HG02943 (cell line): ENCODE measurements around the gene FHIT.

ENCODE experiments used
- ATAC-seq: cut with Tn5 transposase; IDR thresholded peaks from one replicate; pipeline ENCODE4 v1.9.1; 2021; ENCODE audit warnings: mild to moderate bottlenecking, low read depth, moderate library complexity; ENCODE audit not compliant: unreplicated experiment

The FHIT gene

DNA sequence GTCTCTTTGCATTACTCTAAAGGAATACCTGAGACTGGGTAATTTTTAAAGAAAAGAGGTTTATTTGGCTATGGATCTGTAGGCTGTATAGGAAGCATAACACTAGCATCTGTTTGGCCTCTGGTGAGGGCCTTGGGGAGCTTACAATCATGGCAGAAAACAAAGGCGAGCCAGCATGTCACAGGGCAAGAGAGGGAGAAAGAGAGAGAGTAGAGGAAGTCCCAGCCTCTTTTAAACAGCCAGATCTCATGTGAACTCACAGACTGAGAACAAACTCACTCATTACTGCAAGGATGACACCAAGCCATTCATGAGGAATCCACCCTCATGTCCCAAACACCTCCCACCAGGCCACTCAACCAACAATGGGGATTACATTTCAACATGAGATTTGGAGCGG, 974.6 kb downstream of the FHIT start:
- no peak for ATAC-seq

DNA sequence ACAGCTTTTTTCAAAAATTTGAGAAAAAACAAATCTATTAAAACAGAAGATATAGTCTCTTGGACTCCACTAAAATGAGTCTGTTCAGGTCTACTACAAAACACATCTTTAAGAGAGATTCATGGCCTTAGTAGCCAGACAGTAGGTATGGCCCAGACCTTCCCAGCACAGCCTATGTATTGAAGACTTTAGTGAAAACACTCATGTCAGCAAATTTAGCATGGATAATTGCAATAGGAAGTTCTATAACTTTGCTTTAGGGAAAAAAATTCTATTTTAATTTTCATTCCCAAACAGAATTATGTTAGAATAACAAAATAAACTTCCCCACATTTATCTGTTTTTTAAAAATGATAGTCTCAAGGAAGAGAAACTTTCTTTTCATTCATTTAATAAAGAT, 976.6 kb downstream of the FHIT start:
- no peak for ATAC-seq

DNA sequence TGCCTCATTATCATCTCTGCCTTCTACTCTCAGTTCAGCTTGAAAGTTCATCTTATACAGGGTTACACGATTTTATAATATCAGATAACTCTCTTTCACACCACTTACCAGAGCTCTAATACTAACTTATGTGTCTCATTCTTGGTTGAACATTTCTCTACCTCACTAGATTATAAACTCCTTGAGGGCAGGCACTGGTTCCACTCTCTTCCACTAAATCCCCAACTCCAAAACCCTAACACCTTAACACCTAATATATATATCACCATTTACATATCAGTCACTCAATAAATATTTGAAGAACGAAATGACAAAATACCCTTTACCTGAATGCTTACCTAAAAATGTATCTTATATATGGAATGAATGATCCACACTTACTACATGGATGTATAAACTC, 977.2 kb downstream of the FHIT start:
- ATAC-seq, result no peak

DNA sequence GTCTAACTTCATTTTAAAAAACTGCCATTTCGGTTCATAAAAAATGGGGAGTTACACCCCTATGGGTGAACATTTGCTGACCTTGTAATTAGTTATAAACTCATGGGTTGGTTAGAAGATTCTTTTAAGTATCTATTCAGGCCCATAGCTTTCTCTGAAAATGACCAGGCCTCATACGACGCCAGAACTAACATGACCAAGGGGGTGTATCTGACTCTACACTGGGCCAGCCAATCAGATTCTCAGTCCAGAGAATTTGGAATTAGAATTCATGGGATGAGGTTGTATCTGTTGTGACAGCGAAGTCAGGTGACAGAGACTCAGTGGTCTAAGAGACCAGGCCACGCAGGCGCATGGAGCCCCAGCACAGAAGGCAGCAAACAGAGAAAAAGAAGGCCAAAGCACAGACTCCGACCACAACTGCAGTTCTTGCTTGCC, 981.4 kb downstream of the FHIT start:
- no peak for ATAC-seq

DNA sequence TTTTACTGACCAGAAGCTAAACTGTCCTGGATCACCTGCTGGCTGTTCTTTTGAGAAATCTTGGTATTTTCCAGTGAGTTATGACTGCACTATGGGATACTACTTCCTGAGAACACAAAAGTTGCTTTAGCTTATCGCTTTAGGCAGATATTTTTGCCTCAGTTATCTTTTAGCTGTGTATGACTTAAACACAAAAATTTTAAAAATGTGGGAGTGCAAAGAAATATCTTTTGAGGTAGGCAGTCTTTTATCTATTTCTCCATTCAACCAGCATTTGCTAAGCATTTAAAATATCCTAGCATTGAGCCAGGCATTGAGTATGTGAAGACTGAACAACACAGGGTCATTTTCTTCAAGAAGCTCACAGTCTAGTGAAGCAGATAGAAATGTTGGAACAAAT, 981.9 kb downstream of the FHIT start:
- ATAC-seq, result no peak

DNA sequence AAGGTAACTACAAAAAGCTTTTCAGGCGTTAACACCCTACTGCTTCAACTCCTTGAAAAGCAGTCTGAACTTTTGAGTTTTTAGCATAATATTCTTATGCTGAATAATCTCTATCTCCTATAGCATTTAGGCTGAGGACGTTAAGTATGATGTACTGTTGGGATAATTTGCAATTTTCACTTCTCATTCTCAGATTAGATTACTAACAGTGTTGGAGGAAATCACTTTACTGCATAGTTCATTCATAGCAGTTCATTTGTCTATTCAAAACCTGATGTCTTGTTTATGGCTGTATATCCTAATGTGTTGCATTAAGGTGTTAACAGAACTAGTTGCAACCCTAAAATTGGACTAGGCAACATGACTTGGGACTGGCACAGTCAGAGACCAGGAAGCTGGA, 983.1 kb downstream of the FHIT start:
- ATAC-seq, result no peak

DNA sequence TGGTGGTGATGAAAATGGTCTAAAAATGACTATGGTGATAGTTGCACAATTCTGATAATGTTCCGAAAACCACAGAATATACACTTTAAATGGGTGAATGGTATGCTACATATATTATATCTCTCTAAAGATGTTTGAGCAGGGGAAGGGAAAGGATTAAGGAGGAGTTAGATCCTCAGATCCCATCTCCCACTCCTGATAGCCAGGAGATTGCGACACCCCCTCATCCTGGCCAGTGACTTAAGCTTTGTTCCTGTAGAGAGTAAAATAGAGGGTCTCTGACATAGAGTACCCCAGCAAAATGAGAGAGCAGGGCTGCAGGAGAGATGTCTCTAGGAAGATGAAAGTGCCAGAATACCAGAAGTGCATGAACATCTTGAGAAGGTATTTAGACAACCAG, 984.8 kb downstream of the FHIT start:
- ATAC-seq, result no peak

DNA sequence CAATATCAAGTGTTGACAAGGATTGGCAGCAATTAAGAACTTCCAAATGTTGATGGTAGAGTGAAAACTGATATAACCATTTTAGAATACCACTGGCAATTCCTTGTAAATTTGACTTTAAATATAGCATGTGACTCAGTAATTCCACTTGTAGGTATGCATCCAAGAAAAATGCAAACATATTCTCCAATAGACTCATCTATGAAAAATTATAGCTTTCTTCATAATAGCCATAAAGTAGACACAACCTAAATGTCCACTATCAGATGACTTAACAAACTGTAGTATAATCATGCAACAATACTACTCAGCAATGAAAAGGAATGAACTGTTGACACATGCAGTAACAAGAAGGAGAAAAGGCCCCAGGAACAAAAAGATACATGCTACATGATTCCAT, 988.1 kb downstream of the FHIT start:
- no peak for ATAC-seq

DNA sequence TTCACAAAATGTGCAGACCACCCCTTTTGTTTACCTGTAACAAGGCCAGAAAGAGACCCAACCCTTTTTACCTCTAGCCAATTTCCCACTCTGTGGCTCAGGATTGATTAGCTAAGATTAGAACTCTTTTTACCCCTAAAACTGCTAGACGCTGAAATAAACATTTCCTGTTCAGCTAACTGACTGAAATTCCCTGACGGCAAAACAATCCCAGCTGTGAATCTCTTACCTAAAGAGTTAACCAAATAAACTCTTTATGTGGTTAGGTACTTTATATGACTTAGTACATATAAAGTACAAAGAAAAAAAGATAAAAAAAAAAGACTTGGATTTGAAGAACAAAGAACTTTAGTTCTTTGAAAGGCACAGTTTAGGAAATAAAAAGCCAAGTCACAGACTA, 988.7 kb downstream of the FHIT start:
- ATAC-seq, result no peak

DNA sequence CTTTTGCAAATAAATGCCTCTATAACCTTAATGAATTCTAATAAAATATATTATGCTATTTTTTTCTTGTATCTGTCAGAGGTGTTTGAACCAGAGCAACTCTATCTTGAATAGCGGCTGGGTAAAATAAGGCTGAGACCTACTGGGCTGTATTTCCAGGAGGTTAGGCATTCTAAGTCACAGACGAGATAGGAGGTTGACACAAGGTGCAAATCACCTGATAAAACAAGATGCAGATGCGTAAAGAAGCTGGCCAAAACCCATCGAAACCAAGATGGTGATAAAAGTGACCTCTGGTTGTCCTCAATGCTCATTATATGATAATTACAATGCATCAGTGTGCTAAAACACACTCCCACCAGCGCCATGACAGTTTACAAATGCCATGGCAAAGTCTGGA, 990.7 kb downstream of the FHIT start:
- ATAC-seq, result no peak

DNA sequence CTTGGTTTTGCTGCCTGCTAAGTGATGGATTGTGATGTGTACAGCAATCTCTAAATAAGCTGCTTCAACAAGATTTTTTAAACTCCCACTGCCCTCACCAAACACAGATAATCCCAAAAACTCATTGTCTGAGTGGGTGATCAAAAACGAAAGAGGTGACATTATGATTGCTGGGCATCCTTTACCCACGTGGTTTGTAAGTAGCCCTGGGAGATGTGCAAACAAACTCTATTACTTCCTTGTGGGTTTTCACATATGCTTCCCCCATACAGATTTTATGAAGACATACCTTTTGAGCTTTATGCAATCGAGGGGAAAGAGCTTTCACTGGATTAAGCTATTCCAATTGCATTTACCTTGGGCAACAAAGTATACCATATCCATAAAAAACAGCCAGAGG, 1000.4 kb downstream of the FHIT start:
- no peak for ATAC-seq

DNA sequence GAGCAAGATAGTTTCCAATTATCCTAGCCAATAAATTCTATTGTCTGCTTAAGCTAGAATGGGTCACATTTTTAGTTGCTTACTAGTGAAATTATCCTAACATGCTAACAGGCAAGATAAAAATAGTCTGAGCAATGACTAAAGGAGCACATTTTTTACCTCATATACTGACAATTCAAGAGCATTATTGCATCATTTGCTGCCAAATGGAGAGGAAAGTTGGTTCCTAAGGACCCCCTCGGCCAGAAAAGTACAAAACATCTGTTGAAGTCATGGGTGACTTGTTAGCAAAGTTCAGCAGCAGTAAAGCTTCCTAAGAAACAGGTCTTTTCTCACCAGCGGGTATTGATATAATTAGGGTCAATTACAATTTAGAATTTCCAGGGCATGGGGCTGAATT, 1001.0 kb downstream of the FHIT start:
- ATAC-seq, result no peak

DNA sequence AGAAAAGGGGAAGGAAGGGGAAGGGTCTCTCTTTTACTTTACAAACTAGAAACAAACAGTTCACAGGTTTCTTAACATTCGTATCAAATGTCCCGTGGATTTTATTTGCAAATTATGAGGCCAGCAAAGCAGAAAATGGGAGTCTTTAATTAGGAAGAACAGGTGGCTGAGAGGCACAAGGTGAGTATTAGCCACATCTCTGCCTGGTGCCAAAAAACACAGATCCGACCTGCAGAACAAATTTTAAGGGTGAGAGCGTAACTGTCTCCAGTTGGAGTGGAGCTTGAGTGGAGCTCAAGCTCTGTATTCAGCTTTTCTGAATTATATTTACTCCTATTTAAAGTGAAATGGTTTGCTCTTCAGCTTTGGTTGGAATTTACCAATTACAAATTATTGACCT, 1004.9 kb downstream of the FHIT start:
- ATAC-seq, result no peak

DNA sequence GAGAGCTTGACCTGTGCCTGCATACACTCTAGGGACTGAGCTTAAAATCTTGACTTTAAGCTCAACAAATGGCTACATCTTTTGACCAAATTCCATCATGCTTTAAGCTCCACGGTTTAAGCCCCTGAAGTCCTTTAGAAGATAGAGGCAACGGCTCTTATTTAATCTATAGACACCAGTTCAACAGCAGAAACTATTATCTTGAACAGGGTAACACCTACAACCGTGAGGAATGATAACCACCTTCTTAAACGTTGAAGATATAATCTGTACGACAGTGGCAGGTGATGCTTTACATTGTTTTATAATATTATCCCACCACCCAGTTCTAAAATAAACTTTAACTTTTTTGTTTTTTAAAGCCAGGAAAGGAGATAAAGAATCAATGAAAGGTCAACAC, 1007.8 kb downstream of the FHIT start:
- ATAC-seq, result no peak

DNA sequence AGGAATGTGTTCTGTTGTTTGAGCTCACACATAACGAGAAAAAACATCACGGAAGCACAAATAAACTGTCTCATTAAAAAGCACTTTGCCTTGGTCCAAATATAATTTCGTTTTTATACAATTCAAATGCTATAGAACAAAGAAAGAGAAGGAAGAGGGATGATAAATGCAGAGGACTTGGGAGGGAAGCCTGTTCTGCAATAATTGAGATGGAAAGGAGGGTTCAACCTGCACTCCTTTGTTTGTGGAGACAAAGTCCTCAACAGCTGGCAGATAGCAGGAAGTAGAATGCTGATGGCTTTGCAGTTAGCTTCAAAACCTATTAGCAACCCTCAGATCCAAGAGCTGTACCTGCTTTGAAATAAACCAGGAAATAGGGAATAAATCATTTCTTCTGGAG, 1010.8 kb downstream of the FHIT start:
- ATAC-seq, result no peak

DNA sequence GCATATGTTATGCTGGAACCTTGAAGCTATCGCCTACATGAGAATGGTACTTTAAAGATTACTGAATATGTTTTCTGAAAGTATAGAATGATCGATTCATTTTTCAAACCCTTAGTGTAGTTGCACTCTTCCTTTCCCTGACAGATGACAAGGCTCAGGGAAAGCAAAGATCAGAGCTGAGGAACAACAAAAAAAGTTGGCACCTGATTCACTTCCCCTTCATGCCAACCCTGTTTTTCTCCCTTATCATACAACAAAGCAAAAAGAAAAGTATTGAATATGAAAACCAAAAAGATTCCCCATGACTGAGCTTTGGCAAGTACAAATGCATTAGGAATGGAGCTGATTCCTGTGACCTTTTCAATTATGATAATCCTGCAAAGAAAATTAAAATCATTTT, 1012.7 kb downstream of the FHIT start:
- ATAC-seq, result no peak

DNA sequence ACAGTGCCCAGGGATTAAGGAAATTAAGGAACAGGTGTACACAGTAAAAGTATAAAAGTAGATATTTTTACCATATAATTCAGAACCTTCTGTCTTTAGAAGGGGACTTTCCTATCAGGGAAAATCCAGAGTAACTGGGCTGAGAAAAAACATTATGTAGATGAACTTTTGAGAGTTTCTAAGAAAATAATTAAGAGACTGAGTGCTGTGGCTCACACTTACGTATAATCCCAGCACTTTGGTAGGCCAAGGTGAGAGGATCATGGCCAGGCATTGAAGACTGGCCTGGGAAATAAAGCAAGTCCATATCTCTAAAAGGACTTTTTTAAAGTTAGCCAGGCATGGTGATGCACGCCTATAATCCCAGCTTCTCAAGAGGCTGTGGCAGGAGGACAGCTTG, 1021.8 kb downstream of the FHIT start:
- ATAC-seq, result no peak

DNA sequence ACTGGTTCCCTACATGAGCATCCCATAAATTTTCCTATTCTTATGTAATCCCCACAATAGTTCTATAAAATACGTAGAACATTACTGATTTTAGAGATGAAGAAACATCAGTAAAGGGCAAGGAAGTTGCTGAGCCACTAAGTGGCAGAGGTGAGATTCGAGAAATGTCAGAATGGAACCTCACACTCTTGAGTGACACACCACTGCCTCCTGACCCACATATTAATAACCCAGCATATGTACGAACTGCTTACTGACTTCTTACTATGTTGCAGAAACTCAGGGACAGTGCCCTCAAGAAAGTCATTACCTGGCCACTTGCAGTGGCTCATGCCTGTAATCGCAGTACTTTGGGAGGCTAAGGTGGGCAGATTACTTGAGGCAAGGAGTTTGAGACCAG, 1022.4 kb downstream of the FHIT start:
- ATAC-seq, result no peak

DNA sequence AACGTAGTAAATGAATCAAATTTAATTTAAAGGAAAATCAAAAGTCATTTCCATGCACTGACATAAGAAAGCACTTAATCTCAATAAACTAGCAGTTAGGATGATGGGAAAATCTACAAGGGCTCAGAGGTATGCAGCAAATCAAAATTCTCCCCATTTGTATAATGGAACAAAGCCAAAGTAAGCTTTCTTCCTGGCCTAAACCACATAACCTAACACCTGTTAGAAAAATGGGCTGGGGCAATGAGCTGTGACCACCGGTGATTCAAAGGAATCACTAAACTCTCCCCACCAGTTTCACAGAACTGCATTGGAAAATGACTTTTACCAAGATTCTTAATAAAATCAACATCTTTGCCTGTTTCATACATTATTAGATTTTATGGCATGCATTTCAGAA, 1024.3 kb downstream of the FHIT start:
- no peak for ATAC-seq

DNA sequence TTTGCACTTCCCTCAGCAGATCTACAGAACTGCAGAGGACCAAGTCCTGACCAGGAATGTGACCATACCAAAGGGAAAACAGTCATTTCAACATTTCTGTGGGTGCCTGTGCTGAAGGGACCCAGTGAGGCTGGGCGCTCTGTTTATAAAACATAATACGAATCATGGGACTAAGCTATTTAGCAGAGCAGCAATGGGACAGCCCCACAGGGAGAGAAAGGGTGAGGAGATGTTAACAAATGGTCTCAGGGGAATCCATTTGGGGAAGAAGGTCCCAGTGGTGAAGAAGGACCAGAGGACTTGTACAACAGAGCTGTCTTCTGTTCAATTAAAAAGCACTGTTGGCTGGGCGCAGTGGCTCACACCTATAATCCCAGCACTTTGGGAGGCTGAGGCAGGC, 1025.4 kb downstream of the FHIT start:
- no peak for ATAC-seq

DNA sequence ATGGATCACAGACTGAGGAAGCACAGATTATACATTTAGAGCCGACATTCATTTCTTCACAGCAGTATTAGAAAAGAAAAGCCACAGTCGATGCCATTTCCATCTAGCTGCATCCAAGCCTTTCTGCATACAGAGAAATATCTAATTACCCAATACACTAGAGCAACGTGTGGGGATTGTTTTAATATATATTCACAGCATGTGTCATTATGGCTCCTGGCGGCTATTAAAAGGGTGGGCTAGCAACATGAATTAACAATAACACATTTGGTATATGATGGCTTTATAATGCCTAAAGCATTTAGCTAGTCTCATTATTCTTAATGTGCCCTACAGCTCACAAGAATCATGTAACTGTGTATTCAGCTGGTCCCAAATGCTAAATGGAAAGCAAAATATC, 1030.5 kb downstream of the FHIT start:
- no peak for ATAC-seq

DNA sequence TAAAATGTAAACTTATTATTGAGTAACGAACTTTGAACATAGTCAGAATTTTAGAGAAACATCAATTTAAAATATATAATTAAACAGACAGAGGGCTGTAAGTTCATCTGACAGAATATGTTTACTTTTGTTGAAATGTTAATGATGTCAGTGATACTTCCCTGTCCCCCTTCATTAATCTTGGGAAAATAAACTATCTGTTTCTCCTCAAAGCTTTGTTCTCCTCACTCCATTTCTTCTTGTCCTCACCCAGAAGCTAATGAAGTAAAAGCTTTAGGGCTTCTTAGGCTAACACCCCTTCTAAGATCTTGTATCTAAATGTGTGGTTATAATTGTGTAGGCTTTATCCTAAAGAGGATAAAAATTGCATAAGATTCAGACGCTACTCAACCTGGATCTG, 1031.8 kb downstream of the FHIT start:
- ATAC-seq, result no peak

DNA sequence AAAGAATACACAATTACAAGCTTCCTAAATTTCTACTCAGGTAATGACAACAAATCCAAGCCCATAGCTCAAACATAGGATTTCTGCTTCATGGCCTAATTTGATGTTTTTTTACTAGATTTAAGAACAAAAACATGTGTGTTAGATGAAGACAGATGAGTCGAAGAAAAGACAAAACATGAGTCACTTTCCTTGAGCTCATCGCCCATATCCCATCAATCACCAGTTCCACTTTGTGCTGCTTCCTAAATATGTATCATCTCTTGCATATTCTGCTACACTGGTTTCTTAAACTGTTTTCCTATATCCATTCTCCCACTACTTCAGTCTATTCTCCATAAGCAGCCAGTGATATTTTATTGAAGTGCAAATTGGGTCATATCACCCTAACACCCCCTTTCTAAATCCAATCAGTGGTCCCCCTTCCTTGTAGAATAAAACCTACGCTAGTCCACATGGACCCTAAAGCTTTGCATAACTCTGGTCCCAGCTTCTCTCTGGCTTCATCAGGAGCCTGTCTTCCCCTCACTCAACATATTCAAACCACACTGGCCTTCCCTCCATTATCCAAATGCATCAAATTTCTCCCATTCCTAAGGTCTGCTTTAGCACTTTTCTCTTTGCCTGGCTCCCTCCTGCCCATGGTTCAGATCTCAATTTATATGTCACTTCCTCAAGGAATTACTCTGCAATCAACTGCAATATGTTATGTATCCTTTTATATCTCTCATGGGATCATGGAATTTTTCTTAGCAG, 1033.9 kb downstream of the FHIT start:
- no peak for ATAC-seq
